Measurements from ENCODE around the gene CREB3L2.
"Not testable (repeated sequence)": the region's sequence is repeated elsewhere in the genome, so short reads cannot be mapped to it uniquely, and the experiment has no call there.

CREB3L2 gene

DNA sequence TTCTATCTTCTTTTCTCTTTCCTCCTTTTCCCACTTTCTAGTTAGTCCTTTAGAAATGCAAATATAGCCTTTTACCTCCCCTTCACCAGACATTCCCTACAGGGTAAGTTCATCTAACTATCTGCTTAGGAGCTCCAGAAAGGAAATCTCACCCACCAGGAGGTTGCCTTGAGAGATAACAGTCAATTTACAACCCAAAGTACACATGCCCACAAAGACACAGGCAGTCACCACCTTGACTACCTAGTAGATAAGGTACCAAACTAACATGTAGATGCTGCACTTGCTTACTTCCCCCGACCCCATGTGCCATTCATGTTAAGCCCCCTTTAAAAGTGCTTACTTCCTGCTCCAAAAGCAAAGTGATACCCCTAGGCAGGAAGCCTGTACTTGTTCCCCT is 12.8 kb upstream of the CREB3L2 start:
- DNase-seq: no peak

DNA sequence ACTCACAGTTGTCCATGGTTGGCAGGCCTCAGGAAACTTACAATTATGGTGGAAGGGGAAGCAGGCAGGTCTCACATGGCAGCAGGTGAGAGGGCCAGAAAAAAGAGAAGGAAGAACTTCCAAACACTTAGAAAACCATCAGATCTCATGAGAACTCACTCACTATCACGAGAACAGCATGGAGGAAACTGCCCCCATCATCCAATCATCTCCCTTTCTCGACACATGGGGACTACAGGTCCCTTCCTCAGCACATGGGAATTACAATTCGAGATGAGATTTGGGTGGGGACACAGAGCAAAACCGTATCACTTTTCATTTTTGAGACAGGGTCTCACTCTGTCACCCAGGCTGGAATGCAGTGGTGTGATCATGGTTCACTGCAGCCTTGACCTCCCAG is 12.3 kb upstream of the CREB3L2 start:
- DNase-seq: not testable (repeated sequence)

DNA sequence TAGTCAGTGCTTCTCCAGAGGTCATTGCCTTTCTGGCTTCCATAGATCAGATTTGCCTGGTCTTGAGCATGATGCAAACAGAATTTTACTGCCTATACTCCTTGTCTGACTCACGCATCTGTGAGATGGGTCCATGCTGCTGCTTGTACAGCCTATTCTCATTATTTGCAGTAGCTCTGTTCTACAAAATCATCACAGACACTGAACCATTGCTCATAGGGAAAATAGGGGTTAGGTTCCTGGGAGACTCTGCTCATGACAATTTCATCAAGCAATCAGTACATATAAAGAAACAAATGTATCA is 7.4 kb upstream of the CREB3L2 start:
- DNase-seq: no peak

GRCh38 chr7:138008588-138009349 is 6.9 kb upstream of the CREB3L2 start:
- peak in 35 of 56 donors; percentile 7 to 68 (median 28) for DNase-seq

GRCh38 chr7:138008019-138008587 is 6.2 kb upstream of the CREB3L2 start:
- DNase-seq: no peak

- DNase-seq: no peak
Observed at GRCh38 chr7:138006106-138006505, 4.2 kb upstream of the CREB3L2 start.

DNA sequence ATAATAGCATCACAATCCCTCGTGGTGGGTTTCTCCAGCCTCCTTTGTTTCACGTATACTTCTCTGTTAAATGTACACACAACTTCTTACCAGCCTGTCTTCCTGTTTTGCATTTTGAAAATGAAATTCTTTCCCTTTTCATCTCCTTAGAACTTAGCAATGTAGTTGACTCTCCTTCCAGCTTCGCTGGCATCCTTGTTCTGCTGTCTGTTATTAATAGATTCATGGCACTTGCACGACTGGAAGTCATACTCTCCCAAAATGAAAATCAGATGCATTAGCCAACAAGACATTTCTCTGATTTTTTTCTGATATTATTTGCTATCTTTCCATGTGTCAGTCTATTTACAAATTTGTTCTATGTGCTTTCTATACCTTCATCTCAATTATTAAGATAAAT is 3.0 kb upstream of the CREB3L2 start:
- DNase-seq: no peak

DNA sequence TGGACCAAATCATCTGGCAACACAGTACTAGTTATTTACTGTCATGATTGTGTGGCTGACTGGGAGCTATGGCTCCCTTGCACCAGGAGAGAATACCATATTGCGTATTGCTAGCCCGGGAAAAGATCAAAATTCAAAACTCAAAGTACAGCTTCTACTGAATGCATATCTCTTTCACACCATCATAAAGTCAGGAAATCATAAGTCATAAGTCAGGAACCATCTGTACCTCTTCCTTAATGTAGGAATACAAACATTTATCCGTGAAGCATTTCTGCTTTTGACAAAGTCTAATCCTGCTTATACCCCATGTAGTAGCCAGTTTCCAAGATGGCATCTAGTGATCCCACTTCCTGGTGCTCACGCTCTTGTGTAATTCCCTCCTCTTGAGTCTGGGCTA is 2.2 kb upstream of the CREB3L2 start:
- DNase-seq: no peak

DNA sequence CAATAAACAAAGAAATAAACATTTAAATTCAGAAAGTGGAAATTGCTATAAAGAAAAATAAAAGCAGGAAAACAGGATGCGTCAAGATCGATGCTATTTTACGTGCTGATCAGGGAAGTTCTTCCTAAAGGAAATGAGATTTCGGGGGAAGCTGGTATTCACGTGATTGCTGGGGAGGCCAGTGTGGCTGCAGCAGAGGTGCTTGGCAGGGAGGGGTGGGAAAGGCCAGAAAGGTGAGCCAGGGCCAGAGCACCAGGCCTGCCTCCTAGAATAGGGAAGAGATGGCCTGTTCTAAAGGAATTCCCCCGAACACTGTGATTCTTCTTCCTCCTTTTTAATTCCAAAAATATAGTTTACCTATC is 923 bp upstream of the CREB3L2 start:
- no peak for DNase-seq

- peak; percentile 89 to 100 (median 99) for DNase-seq
Observed at GRCh38 chr7:138002096-138002827, 376 bp upstream of the CREB3L2 start.

DNA sequence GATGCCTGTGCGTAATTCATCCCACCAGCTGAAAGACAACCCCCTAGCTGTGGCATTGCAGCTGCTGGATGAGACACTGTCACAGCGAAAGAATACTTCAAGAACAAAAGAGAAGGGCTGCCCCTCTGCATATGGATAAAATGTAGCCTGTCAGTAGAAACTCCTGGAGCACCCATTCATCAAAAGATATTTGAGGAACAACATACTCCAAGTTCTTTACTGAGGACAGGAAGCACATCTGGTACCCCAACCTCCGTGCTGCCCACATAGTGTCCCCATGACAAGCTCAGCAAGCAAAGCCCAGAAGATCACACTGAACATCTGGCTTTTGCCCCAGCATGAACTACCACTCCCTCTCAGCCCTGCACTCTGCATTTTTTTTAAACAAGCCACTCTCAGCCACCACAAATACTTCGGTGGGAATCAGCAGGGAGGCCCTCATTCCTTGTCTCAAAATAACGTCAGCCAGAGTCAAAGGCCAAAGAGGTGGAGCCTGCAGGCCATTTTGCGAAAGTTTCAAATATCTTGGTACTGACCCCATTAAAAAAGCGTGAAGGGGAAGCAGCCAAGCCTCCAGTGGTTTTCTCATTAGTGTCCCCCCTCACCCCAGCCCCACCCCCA is 1.7 kb downstream of the CREB3L2 start:
- DNase-seq: peak in 14 of 56 donors; percentile 14 to 34 (median 22)

GRCh38 chr7:137999496-138000080 is 2.3 kb downstream of the CREB3L2 start:
- no peak for DNase-seq

GRCh38 chr7:137998250-137998649 is 3.6 kb downstream of the CREB3L2 start:
- DNase-seq: no peak

- DNase-seq: no peak
Observed at GRCh38 chr7:137996871-137997270, 5.0 kb downstream of the CREB3L2 start.

DNA sequence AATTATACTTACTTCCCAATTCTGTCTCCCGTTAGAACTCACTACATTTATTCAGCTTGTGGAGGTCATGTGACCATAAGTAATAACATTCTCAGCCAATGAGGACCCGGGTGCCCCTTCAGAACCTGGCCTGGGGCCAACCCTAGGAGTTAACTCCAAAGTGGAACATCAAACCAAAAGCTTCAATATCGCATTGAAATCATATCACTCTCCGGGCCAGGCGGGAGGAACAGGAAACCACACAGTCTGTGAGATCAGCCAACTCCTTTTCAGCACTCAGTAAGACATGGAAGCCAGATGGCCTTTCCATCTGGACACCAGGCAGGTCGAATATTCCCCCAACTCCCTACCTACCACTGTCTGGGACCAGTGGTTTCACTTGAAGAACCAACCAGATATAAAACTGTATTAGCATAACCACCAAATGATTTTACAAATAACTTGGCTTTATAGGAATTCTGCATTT is 5.5 kb downstream of the CREB3L2 start:
- DNase-seq: peak in 1 of 56 donors; percentile 5

GRCh38 chr7:137994216-137994615 is 7.7 kb downstream of the CREB3L2 start:
- no peak for DNase-seq

GRCh38 chr7:137993395-137993743 is 8.5 kb downstream of the CREB3L2 start:
- DNase-seq: no peak

- DNase-seq: no peak
Observed at GRCh38 chr7:137992550-137993394, 9.1 kb downstream of the CREB3L2 start.

- DNase-seq: no peak
Observed at GRCh38 chr7:137992104-137992549, 9.8 kb downstream of the CREB3L2 start.

- DNase-seq: no peak
Observed at GRCh38 chr7:137990251-137990941, 11.5 kb downstream of the CREB3L2 start.
